Thymus (tissue), 11 donors: ENCODE results near the gene CCR5. TPM values are rescaled to one million over a fixed set of nuclear protein-coding genes. Genes with fewer than 3 reads are reported as not detected.
"Not testable (repeated sequence)": the region's sequence is repeated elsewhere in the genome, so short reads cannot be mapped to it uniquely, and the experiment has no call there.

Experiments used
- DNase-seq, 9 donors: peaks; one replicate each; pipeline ENCODE4 v3.0.0-alpha.2; 2013; ENCODE audit warnings: low spot score in 9 of 9, low read depth in 6 of 9, missing footprints in 1 of 9
- H3K27ac ChIP-seq, 2 donors: one replicate each; pipeline ENCODE4 v1.5.1; 2013; ENCODE audit warnings: control low read depth in 1 of 2, low read depth in 1 of 2, low read length in 1 of 2, mild to moderate bottlenecking in 1 of 2, moderate library complexity in 1 of 2
- H3K27me3 ChIP-seq, 2 donors: one replicate each; pipeline ENCODE4 v1.5.1; 2013; ENCODE audit warnings: low read length in 1 of 2; ENCODE audit not compliant: control insufficient read depth in 2 of 2, insufficient read depth in 1 of 2
- H3K36me3 ChIP-seq, 2 donors: one replicate each; pipeline ENCODE4 v1.5.1; 2013; ENCODE audit warnings: low read length in 1 of 2, mild to moderate bottlenecking in 1 of 2, moderate library complexity in 1 of 2; ENCODE audit not compliant: control insufficient read depth in 2 of 2, insufficient read depth in 2 of 2
- H3K4me1 ChIP-seq, 2 donors: one replicate each; pipeline ENCODE4 v1.5.1; 2013; ENCODE audit warnings: low read length in 2 of 2; ENCODE audit not compliant: control insufficient read depth in 2 of 2, insufficient read depth in 2 of 2
- H3K4me3 ChIP-seq, 2 donors: one replicate each; pipeline ENCODE4 v1.5.1; 2013; ENCODE audit warnings: low read length in 2 of 2, control low read depth in 1 of 2, mild to moderate bottlenecking in 1 of 2
- H3K9me3 ChIP-seq, 2 donors: one replicate each; pipeline ENCODE4 v1.5.1; 2013; ENCODE audit warnings: low read length in 1 of 2, mild to moderate bottlenecking in 1 of 2; ENCODE audit not compliant: control insufficient read depth in 2 of 2, insufficient read depth in 1 of 2
- WGBS: extraction: QIAGEN DNeasy Blood & Tissue Kit; methylation state at CpG from one replicate; pipeline ENCODE4 v1.1.7; 2013; 5-methylcytosine and 5-hydroxymethylcytosine counted together
- polyA plus RNA-seq: library from polyadenylated mRNA; stranded (reverse); fragments of 200-250 nt; gene quantifications from one replicate; pipeline ENCODE4 v1.2.3, GENCODE V29; 2013
- total RNA-seq: library from RNA; stranded (reverse); fragments of 120-200 nt; gene quantifications from one replicate; pipeline ENCODE4 v1.2.4, GENCODE V29; 2013
- donor health status: healthy.

The CCR5 gene
- total and polyA plus RNA-seq, 2 donors, result 1.2 to 5.2 TPM

- WGBS, result 92% methylated on average over 2 of the region's 2 CpGs
- H3K9me3 ChIP-seq, result peaks cover 0 to 6% of the 10 kb centered on the region in 2 donors
- no peaks in the 10 kb centered on the region for H3K27me3 ChIP-seq
- H3K4me1 ChIP-seq, result peaks cover 0 to 9% of the 10 kb centered on the region in 2 donors
- no peak overlapping the region for H3K27ac ChIP-seq
- DNase-seq, result no peak
- H3K36me3 ChIP-seq, result no peaks in the 10 kb centered on the region
- no peak overlapping the region for H3K4me3 ChIP-seq
Measured at GRCh38 chr3:46399098-46399497, 28.4 kb downstream of the CCR5 start.

- DNase-seq, result no peak
- WGBS, result 55% methylated on average over 2 of the region's 2 CpGs
- H3K36me3 ChIP-seq, result no peaks in the 10 kb centered on the region
- H3K4me3 ChIP-seq, result no peak overlapping the region
- peaks cover 0 to 9% of the 10 kb centered on the region in 2 donors for H3K4me1 ChIP-seq
- H3K9me3 ChIP-seq, result peaks cover 0 to 6% of the 10 kb centered on the region in 2 donors
- no peaks in the 10 kb centered on the region for H3K27me3 ChIP-seq
- no peak overlapping the region for H3K27ac ChIP-seq
Measured at GRCh38 chr3:46399557-46399956, 28.8 kb downstream of the CCR5 start.

- Histone ChIP-seq H3K27ac (no peak overlapping the region), H3K9me3 (peaks cover 0 to 6% of the 10 kb centered on the region in 2 donors), H3K4me3 (no peak overlapping the region), H3K4me1 (peaks cover 0 to 9% of the 10 kb centered on the region in 2 donors), H3K36me3 (no peaks in the 10 kb centered on the region), H3K27me3 (no peaks in the 10 kb centered on the region)
- no peak for DNase-seq
- WGBS, result 95% methylated on average over 8 of the region's 8 CpGs
Measured at GRCh38 chr3:46400000-46400734, 29.4 kb downstream of the CCR5 start.

- no peak for DNase-seq
- 98% methylated on average over 5 of the region's 5 CpGs for WGBS
- no peaks in the 10 kb centered on the region for H3K36me3 ChIP-seq
- no peaks in the 10 kb centered on the region for H3K27me3 ChIP-seq
- peaks cover 0 to 6% of the 10 kb centered on the region in 2 donors for H3K9me3 ChIP-seq
- H3K4me1 ChIP-seq, result peaks cover 0 to 5% of the 10 kb centered on the region in 2 donors
- no peak overlapping the region for H3K27ac ChIP-seq
- no peak overlapping the region for H3K4me3 ChIP-seq
Measured at GRCh38 chr3:46400846-46401245, 30.1 kb downstream of the CCR5 start.

- 99% methylated on average over 2 of the region's 2 CpGs for WGBS
- Histone ChIP-seq H3K4me1 (peaks cover 1 to 6% of the 10 kb centered on the region in 2 donors), H3K36me3 (no peaks in the 10 kb centered on the region), H3K27me3 (no peaks in the 10 kb centered on the region), H3K4me3 (no peak overlapping the region), H3K27ac (no peak overlapping the region), H3K9me3 (peaks cover 0 to 6% of the 10 kb centered on the region in 2 donors)
- no peak for DNase-seq
Measured at GRCh38 chr3:46401579-46401978, 30.8 kb downstream of the CCR5 start.

- not testable (repeated sequence) for H3K9me3 ChIP-seq, H3K27me3 ChIP-seq, H3K36me3 ChIP-seq, DNase-seq, H3K27ac ChIP-seq, H3K4me3 ChIP-seq
- H3K4me1 ChIP-seq, result peaks cover 5 to 17% of the 10 kb centered on the region in 2 donors
- 98% methylated on average over 4 of the region's 4 CpGs for WGBS
Measured at GRCh38 chr3:46402902-46403301, 32.2 kb downstream of the CCR5 start.

GRCh38 chr3:46405301-46406019 lies 34.7 kb downstream of the CCR5 start:
- Histone ChIP-seq H3K36me3 (peaks cover 0 to 5% of the 10 kb centered on the region in 2 donors), H3K27me3 (no peaks in the 10 kb centered on the region), H3K27ac (peak overlapping the region in 1 of 2 donors; percentile 20), H3K9me3 (peaks cover 0 to 9% of the 10 kb centered on the region in 2 donors), H3K4me3 (no peak overlapping the region), H3K4me1 (peaks cover 22 to 41% of the 10 kb centered on the region in 2 donors)
- 92% methylated on average over 11 of the region's 11 CpGs for WGBS
- no peak for DNase-seq

- 97% methylated on average over 4 of the region's 4 CpGs for WGBS
- Histone ChIP-seq H3K27ac (peak overlapping the region; percentile 90 to 92), H3K9me3 (peaks cover 0 to 7% of the 10 kb centered on the region in 2 donors), H3K4me3 (no peak overlapping the region), H3K36me3 (peaks cover 0 to 5% of the 10 kb centered on the region in 2 donors), H3K4me1 (peaks cover 22 to 41% of the 10 kb centered on the region in 2 donors), H3K27me3 (no peaks in the 10 kb centered on the region)
- no peak for DNase-seq
Measured at GRCh38 chr3:46406443-46406787, 35.7 kb downstream of the CCR5 start.
